NCI-H187 treated with DMSO at 0.1 percent for 48 hours (cell line): Measurements from ENCODE around the gene NHERF2.

ENCODE experiments used
- DNase-seq: peaks from one replicate; lab custom pipeline; 2025; lab: John Stamatoyannopoulos, UW

The NHERF2 gene

DNA sequence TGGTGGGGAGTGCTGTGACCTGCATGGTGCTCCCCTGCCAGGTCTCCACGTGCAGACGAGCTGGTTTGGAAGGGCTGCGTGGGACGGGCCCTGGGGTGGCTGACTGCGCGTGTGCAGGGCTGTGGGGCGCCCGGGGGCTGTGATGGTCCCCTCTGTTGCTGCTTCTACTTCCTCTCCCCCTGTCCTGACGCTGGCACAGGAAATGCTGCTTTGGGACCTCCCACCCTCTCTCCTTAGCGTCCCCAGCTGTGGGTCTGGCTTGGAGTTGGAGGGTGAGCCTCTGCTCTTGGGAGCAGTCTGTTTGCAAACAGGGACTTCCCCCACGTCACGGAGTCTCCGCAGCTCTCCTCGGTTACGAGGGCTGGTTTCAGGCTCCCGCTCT is 56.3 kb downstream of the NHERF2 start:
- no peak for DNase-seq

DNA sequence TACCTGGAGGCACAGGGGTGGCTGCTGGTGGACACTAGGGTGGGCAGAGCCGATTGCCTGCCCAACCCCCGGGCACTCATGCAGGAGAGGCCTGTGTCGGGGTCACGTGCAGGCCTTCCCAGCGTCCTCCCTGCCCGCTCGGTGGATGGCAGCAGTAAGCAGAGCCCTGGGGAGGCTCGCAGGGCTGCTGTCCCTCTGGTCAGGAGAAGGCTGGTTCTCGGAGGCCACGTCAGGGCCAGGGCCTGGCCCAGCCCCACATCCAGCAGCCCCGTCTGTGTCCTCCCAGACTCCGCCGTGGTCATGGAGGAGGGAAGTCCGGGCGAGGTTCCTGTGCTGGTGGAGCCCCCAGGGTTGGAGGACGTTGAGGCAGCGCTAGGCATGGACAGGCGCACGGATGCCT is 56.7 kb downstream of the NHERF2 start:
- DNase-seq: no peak

DNA sequence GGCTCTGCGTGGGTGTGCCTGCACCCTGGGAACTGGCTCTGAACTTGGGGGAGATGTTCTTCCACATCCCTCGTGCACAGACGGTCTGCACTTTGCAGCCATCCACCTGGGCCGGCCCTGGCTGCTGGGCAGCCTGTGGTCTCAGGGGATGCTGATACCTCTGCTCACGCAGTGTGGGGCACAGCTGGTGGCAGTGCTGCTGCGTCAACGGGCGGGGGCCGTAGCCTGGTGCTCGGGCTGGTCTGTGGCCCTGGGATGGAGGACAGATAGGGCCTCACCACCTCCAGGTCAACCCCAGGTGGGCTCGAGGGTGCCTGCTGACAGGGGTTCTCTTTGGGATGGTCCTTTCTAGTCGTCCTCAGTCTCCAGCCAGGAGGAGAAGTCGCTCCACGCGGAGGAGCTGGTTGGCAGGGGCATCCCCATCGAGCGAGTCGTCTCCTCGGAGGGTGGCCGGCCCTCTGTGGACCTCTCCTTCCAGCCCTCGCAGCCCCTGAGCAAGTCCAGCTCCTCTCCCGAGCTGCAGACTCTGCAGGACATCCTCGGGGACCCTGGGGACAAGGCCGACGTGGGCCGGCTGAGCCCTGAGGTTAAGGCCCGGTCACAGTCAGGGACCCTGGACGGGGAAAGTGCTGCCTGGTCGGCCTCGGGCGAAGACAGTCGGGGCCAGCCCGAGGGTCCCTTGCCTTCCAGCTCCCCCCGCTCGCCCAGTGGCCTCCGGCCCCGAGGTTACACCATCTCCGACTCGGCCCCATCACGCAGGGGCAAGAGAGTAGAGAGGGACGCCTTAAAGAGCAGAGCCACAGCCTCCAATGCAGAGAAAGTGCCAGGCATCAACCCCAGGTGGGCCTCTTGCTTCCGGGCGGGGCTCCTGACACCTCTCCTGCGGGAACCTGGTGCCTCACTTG is 57.4 kb downstream of the NHERF2 start:
- DNase-seq: no peak

DNA sequence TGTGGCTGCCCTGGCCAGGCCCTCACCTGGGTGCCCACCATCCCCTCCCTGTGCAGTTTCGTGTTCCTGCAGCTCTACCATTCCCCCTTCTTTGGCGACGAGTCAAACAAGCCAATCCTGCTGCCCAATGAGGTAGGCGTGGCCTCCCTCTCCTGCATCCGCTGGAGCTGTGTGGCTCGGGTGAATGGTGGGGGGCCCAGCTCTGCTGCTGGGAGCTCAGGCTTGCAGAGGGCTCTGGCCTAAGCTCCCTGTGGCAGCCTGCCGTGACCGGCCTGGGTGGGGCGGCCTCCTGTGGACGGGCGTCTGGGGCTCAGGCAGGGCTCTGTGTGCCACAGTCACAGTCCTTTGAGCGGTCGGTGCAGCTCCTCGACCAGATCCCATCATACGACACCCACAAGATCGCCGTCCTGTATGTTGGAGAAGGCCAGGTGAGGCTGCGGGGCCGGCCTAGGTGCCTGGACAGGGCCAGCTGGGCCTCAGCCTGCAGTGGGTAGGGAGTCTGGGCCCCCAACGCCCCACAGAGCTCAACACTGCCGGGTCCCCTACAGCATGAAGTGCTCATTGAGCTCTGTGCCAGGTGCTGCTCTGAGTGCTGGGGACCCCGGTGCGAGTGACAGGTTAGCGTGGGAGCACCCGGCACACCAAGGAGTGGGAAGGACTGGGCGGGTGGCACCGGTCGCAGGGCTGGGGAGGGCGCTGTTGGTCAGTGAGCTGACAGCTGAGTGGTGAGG is 58.4 kb downstream of the NHERF2 start:
- no peak for DNase-seq

DNA sequence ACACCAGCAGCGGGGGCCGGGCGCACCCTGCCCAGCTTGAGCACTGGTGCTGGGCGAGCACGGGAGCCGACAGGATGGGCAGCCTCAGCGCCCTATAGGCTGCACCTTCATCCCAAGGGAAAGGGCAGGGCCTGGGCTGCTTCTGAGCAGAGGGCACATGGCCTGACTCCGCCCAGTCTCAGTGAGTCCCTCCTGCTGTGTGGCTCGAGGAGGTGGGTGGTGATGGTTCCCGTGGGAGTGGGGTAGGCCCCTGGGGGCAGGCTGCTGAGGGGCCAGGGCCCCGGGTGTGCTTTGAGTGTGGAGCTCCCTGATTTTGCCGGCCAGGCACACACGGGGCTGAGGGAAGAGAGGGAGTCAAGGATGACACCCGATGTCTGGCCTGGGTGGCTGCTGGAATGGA is 59.0 kb downstream of the NHERF2 start:
- DNase-seq: no peak

DNA sequence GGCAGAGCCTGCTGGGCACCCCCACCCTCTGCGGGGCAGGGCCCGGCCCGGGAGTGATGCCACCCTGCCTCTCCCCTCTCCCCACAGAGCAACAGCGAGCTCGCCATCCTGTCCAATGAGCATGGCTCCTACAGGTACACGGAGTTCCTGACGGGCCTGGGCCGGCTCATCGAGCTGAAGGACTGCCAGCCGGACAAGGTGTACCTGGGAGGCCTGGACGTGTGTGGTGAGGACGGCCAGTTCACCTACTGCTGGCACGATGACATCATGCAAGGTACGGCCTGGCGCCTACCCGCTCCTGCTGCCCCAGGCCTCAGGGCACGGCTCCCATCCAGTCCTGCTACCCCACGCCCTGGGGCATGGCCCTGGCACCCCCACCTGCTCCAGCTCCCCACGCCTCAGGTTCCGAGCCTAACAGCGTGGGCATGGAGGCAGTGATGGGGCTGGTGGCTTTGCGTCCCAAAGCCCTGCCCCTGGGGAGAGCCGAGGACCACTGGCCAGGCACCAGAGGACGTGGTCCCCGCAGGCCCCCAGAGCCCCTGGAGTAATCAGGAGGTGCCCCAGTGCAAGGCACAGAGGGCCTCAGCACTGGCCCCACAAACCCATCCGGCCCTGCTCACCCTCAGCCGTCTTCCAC is 59.5 kb downstream of the NHERF2 start:
- no peak for DNase-seq

DNA sequence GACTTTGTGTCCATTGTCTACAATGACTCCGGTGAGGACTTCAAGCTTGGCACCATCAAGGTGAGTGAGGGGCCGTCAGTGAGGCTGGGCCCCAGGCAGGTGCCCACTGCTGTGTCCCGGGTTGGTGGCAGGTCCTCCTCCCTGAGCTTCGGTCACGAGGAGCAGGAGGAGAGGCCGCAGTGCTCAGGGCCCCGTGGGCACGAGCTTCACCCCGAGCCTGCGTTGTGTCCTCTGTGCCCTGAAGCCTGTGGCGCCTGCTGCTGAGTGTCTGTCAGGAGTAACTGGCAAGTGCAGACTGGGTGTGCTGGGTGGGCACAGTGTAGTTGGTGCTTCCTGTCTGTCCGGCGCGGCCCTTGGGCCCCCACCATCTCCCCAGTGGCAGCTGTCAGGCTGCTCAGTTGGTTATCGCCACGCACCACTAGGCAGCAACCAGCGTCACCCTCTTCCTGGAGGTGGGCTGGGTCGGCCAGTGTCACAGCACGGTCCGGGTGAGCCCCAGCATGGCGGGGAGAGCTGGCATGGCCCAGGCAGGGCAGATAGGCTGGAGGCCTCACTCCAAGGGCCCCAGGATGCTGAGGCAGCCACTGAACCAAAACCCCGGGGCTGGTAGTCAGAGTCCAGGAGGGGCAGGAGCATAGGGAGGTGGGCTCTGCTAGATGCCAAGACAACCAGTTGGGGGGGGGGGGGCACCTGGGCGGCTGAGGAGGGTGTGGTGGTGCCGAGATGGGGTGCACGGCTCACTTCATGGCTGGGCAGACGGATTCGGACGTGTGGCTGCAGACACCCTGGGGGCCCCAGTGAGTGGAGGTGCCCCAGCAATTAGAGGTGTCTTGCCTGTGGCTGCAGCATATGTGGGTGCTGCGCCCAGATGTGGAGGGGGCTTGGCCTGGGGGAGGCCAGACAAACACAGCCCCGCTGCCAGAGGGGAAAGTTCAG is 60.4 kb downstream of the NHERF2 start:
- no peak for DNase-seq

DNA sequence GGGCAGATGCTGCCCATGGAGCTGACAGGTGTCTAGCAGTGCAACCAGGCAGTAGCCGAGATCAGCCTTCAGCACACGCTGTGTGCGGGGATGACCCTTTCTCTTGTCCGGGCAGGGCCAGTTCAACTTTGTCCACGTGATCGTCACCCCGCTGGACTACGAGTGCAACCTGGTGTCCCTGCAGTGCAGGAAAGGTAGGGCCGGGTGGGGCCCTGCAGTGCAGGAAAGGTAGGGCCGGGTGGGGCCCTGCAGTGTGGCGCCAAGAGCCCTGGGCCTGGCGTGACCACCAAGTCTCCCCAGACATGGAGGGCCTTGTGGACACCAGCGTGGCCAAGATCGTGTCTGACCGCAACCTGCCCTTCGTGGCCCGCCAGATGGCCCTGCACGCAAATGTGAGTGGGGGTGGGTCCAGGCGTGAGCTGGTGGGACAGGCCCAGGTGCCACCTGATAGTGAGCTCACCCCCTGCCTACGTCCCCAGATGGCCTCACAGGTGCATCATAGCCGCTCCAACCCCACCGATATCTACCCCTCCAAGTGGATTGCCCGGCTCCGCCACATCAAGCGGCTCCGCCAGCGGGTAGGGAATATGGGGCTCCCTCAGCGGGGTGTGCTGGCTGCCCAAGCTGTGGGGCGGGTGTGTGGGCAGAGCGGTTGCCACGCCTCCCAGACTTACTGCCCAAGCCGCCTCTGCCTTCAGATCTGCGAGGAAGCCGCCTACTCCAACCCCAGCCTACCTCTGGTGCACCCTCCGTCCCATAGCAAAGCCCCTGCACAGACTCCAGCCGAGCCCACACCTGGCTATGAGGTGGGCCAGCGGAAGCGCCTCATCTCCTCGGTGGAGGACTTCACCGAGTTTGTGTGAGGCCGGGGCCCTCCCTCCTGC is 61.3 kb downstream of the NHERF2 start:
- DNase-seq: no peak
